Osteocyte (in vitro differentiated cells): Measurements from ENCODE around the gene NT5E. TPM values are rescaled to one million over a fixed set of nuclear protein-coding genes. Genes with fewer than 3 reads are reported as not detected.

Source experiments
- DNase-seq: peaks from one replicate; pipeline ENCODE4 v3.0.0; 2021; ENCODE audit warnings: mixed read lengths; ENCODE audit not compliant: unreplicated experiment; ENCODE audit errors: extremely low spot score
- H3K27ac Mint-ChIP-seq: one replicate; pipeline ENCODE4 v1.8.0; 2021; ENCODE audit warnings: mild to moderate bottlenecking, mixed read lengths; ENCODE audit not compliant: unreplicated experiment
- H3K27me3 Mint-ChIP-seq: one replicate; pipeline ENCODE4 v1.8.0; 2021; ENCODE audit warnings: mixed read lengths; ENCODE audit not compliant: unreplicated experiment
- H3K36me3 Mint-ChIP-seq: one replicate; pipeline ENCODE4 v1.8.0; 2021; ENCODE audit warnings: mixed read lengths; ENCODE audit not compliant: unreplicated experiment
- H3K4me1 Mint-ChIP-seq: one replicate; pipeline ENCODE4 v1.8.0; 2021; ENCODE audit warnings: mixed read lengths; ENCODE audit not compliant: unreplicated experiment
- H3K4me3 Mint-ChIP-seq: one replicate; pipeline ENCODE4 v1.8.0; 2021; ENCODE audit warnings: mild to moderate bottlenecking, moderate library complexity, mixed read lengths; ENCODE audit not compliant: unreplicated experiment
- H3K9me3 Mint-ChIP-seq: one replicate; pipeline ENCODE4 v1.8.0; 2021; ENCODE audit warnings: mixed read lengths; ENCODE audit not compliant: unreplicated experiment
- long read RNA-seq: library from polyadenylated mRNA; unstranded; transcript quantifications from one replicate; pipeline ENCODE4 v2.0.0, GENCODE V29; 2021
- total RNA-seq: library from RNA; stranded (reverse); gene quantifications from 2 replicates; pipeline ENCODE4 v1.2.1, GENCODE V29; 2021
- TF ChIP-seq, protein P1 (sequence below): fragments of 200-600 bp; sonication (generic); IDR thresholded peaks from 2 replicates; pipeline ENCODE4 v1.5.0; 2021; ENCODE audit warnings: antibody characterized with exemption, mild to moderate bottlenecking, moderate library complexity

The NT5E gene
- 193 and 197 TPM in 2 replicates for total RNA-seq
- long read RNA-seq, transcript NT5E-202 (3 exons, 974 nt): minor isoform, 18 of 484 reads
- long read RNA-seq, transcript NT5E-201 (9 exons, 3,548 nt): major isoform, 329 of 484 reads
- long read RNA-seq, partial matches to known transcripts: 73 of 484 reads
- long read RNA-seq, other reads (novel, unspliced or antisense): 61 of 484 reads

GRCh38 chr6:85449818-85450759 lies at the start of gene NT5E:
TSS of gene NT5E (plus strand) at chr6:85450083. CDS start at chr6:85450140, 57 bp downstream.
- peaks cover 60% of the 10 kb centered on the region for H3K4me1 Mint-ChIP-seq
- H3K27ac Mint-ChIP-seq: peak within 1 kb of the TSS; percentile 97
- TF ChIP-seq, protein P1, sequence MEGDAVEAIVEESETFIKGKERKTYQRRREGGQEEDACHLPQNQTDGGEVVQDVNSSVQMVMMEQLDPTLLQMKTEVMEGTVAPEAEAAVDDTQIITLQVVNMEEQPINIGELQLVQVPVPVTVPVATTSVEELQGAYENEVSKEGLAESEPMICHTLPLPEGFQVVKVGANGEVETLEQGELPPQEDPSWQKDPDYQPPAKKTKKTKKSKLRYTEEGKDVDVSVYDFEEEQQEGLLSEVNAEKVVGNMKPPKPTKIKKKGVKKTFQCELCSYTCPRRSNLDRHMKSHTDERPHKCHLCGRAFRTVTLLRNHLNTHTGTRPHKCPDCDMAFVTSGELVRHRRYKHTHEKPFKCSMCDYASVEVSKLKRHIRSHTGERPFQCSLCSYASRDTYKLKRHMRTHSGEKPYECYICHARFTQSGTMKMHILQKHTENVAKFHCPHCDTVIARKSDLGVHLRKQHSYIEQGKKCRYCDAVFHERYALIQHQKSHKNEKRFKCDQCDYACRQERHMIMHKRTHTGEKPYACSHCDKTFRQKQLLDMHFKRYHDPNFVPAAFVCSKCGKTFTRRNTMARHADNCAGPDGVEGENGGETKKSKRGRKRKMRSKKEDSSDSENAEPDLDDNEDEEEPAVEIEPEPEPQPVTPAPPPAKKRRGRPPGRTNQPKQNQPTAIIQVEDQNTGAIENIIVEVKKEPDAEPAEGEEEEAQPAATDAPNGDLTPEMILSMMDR: peak; percentile 14
- peak; percentile 90 for DNase-seq
- peaks cover 15% of the 10 kb centered on the region for H3K36me3 Mint-ChIP-seq
- no peaks in the 10 kb centered on the region for H3K27me3 Mint-ChIP-seq
- H3K9me3 Mint-ChIP-seq: no peaks in the 10 kb centered on the region
- H3K4me3 Mint-ChIP-seq: peak within 1 kb of the TSS; percentile 100

DNA sequence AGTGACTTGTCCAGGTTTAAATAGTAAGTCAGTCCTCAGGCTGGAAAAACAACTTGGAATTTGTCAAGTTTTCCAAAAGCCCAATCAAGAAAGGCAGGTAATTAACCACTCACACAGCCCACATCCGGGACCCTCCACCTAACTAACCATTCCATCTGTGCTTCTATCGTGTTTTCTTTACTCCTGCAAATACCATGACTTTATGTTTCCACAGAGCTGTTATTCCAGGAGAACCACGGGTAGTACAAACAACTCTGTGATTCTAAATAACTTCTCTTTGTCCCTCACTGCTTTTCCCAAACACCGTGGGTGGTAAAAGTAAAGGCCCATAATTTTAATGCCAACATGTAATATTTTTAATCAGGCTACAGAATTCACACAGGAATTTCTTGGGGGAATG lies 49.6 kb upstream of the NT5E start:
- DNase-seq: no peak
- Mint-ChIP-seq H3K36me3 (no peaks in the 10 kb centered on the region), H3K9me3 (no peaks in the 10 kb centered on the region), H3K27ac (peak overlapping the region; percentile 97), H3K4me1 (peaks cover 66% of the 10 kb centered on the region), H3K4me3 (no peak overlapping the region), H3K27me3 (no peaks in the 10 kb centered on the region)
- TF ChIP-seq, protein P1: no peak

- Mint-ChIP-seq H3K4me3 (no peak overlapping the region), H3K9me3 (no peaks in the 10 kb centered on the region), H3K27me3 (no peaks in the 10 kb centered on the region), H3K4me1 (peaks cover 71% of the 10 kb centered on the region), H3K36me3 (no peaks in the 10 kb centered on the region), H3K27ac (peak overlapping the region; percentile 97)
- no peak for DNase-seq
- TF ChIP-seq, protein P1: no peak
Observed at GRCh38 chr6:85401186-85402021, 48.5 kb upstream of the NT5E start.

DNA sequence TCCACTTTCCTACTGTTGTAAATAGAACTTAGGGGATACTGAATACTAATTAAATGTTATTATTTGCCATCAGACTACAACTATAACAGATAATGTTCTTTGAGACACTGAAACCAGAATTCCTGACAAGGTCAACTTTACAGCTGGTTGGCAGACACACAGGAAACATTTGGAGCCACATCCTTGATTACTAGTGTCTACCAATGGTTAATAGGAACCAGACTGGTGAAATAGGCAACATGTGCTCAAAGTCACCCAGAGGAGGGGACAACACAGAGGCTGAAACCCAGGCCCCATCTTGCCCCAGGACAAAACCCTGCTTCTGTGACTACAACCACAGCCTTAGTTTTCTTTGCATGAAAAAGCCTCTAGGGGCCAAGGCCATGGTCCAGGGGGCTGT lies 47.8 kb upstream of the NT5E start:
- peak overlapping the region; percentile 97 for H3K27ac Mint-ChIP-seq
- no peaks in the 10 kb centered on the region for H3K9me3 Mint-ChIP-seq
- H3K4me3 Mint-ChIP-seq: no peak overlapping the region
- TF ChIP-seq, protein P1: no peak
- H3K4me1 Mint-ChIP-seq: peaks cover 78% of the 10 kb centered on the region
- H3K36me3 Mint-ChIP-seq: no peaks in the 10 kb centered on the region
- no peak for DNase-seq
- no peaks in the 10 kb centered on the region for H3K27me3 Mint-ChIP-seq
